Pancreas (tissue), 10 donors: ENCODE data around the gene RGS3. TPM values are rescaled to one million over a fixed set of nuclear protein-coding genes. Genes with fewer than 3 reads are reported as not detected.
A peak's percentile ranks its signal among the peaks of the same experiment; 100 is the strongest.

Experiments used
- ATAC-seq, 4 donors: fragments of 200-7000 bp; cut with Tn5 transposase; one replicate each; pipeline versions ENCODE4 v1.8.0 to v1.9.1; 2020; ENCODE audit warnings: mild to moderate bottlenecking in 4 of 4, moderate library complexity in 4 of 4
- DNase-seq, 6 donors: peaks; one replicate each; pipeline ENCODE4 v3.0.0-alpha.2; 2020
- FAIRE-seq: peaks from 2 replicates; lab custom pipeline; 2012; peaks lifted over from hg19 to GRCh38; lab: Jason Lieb, UNC
- H3K27ac ChIP-seq, 4 donors: fragments of 200-600 bp; sonication (generic); 1 replicate in 3 of 4; 2 replicates in 1 of 4; pipeline versions ENCODE4 v1.5.0 to v1.8.0; 2020
- H3K27me3 ChIP-seq, 4 donors: fragments of 200-600 bp; one replicate each; pipeline ENCODE4 v1.8.0; 2021
- H3K36me3 ChIP-seq, 3 donors: fragments of 200-600 bp; sonication (generic) in 1 of 3; one replicate each; pipeline versions ENCODE4 v1.5.0 to v1.8.0; 2020 to 2021
- H3K4me1 ChIP-seq, 3 donors: fragments of 200-600 bp; one replicate each; pipeline ENCODE4 v1.8.0; 2021
- H3K4me3 ChIP-seq, 4 donors: fragments of 200-600 bp; sonication (generic) in 2 of 4; one replicate each; pipeline versions ENCODE4 v1.5.0 to v1.8.0; 2020 to 2021
- H3K9me3 ChIP-seq, 4 donors: fragments of 200-600 bp; one replicate each; pipeline ENCODE4 v1.8.0; 2021
- CTCF ChIP-seq, 4 donors: fragments of 200-600 bp; sonication (generic) in 3 of 4; IDR thresholded peaks; one replicate each; pipeline versions ENCODE4 v1.5.0 to v1.8.0; 2021; ENCODE audit warnings: antibody characterized with exemption in 4 of 4
- WGBS, 2 donors: extraction: QIAGEN DNeasy Blood & Tissue Kit; methylation state at CpG; one replicate each; pipeline ENCODE4 v1.1.7; 2013; 5-methylcytosine and 5-hydroxymethylcytosine counted together
- intact Hi-C, 3 donors: fragments of 100-400 bp; cut with DNase I; formaldehyde crosslinking; loops; one replicate each; pipeline versions ENCODE4 v1.11.1 to v1.14.2; 2022
- polyA plus RNA-seq, 2 donors: library from polyadenylated mRNA; stranded (reverse); fragments of 200-250 nt; gene quantifications; one replicate each; pipeline ENCODE4 v1.2.3, GENCODE V29; 2013
- total RNA-seq, 6 donors: library from RNA; stranded (reverse); fragmentation: NEBNext Ultra II Directional in 4 of 6; extraction: Animal tissue kit (Norgen Biotek cat#: 25700) in 4 of 6; gene quantifications; one replicate each; pipeline versions ENCODE4 v1.2.1 to v1.2.4, GENCODE V29; 2021 to 2023
- donor health status: healthy with polysubstance abuse.
- donor health status: DM: no; HTN: no; CAD: no; lungs with moderate emphysema.
- donor health status: DM: no; HTN: no; CAD: no.
- donor health status: control.
- donor health status: control.
- donor health status: Bipolar disorder and iron deficiency.
- donor health status: DM: yes; HTN: yes; CAD: no.
- donor health status: DM: no; HTN: no; CAD: no.
- donor health status: DM: no; HTN: no; CAD: no.
- donor health status: DM: yes; HTN: yes; CAD: no.

The RGS3 gene
- total and polyA plus RNA-seq, 8 donors: 18.3 to 55.3 (median 32.6) TPM

GRCh38 chr9:113572076-113572861 lies 108.7 kb downstream of the RGS3 start:
- Histone ChIP-seq H3K9me3 (no peaks in the 10 kb centered on the region), H3K36me3 (no peaks in the 10 kb centered on the region), H3K4me3 (no peak overlapping the region), H3K27me3 (no peaks in the 10 kb centered on the region), H3K27ac (no peak overlapping the region), H3K4me1 (peaks cover 0 to 11% (median 6%) of the 10 kb centered on the region in 3 donors)
- intact Hi-C loops: no loop called here
- no peak for TF ChIP-seq CTCF (IDR thresholded peaks at IDR 0.05)
- WGBS, 2 donors: 74 to 85% methylated on average over 8 of the region's 8 CpGs
- ATAC-seq (no peak), FAIRE-seq (no peak), DNase-seq (peak in 4 of 6 donors; percentile 8 to 30 (median 14))

- H3K27me3 ChIP-seq: no peaks in the 10 kb centered on the region
- no peak overlapping the region for H3K4me3 ChIP-seq
- TF ChIP-seq CTCF (IDR thresholded peaks at IDR 0.05): no peak
- FAIRE-seq: no peak
- intact Hi-C loops: no loop called here
- H3K9me3 ChIP-seq: no peaks in the 10 kb centered on the region
- H3K4me1 ChIP-seq: peaks cover 0 to 11% (median 6%) of the 10 kb centered on the region in 3 donors
- no peak for ATAC-seq
- WGBS, 2 donors: 90 to 92% methylated on average over 11 of the region's 11 CpGs
- H3K36me3 ChIP-seq: no peaks in the 10 kb centered on the region
- no peak overlapping the region for H3K27ac ChIP-seq
- peak in 4 of 6 donors; percentile 7 to 41 (median 21) for DNase-seq
Measured at GRCh38 chr9:113573046-113573958, 109.8 kb downstream of the RGS3 start.

GRCh38 chr9:113573959-113574352 lies 110.4 kb downstream of the RGS3 start:
- intact Hi-C loops: no loop called here
- no peak for ATAC-seq
- WGBS, 2 donors: 63 to 65% methylated on average over 2 of the region's 2 CpGs
- no peaks in the 10 kb centered on the region for H3K36me3 ChIP-seq
- H3K27ac ChIP-seq: no peak overlapping the region
- H3K4me3 ChIP-seq: no peak overlapping the region
- H3K4me1 ChIP-seq: peaks cover 0 to 17% (median 6%) of the 10 kb centered on the region in 3 donors
- no peak for TF ChIP-seq CTCF (IDR thresholded peaks at IDR 0.05)
- H3K9me3 ChIP-seq: no peaks in the 10 kb centered on the region
- DNase-seq: peak in 1 of 6 donors; percentile 7
- no peaks in the 10 kb centered on the region for H3K27me3 ChIP-seq
- FAIRE-seq: no peak

- Histone ChIP-seq H3K27me3 (no peaks in the 10 kb centered on the region), H3K36me3 (no peaks in the 10 kb centered on the region), H3K27ac (peak overlapping the region in 1 of 4 donors; percentile 28), H3K9me3 (no peaks in the 10 kb centered on the region), H3K4me1 (peaks cover 6 to 24% (median 10%) of the 10 kb centered on the region in 3 donors), H3K4me3 (no peak overlapping the region)
- TF ChIP-seq CTCF (IDR thresholded peaks at IDR 0.05): no peak
- ATAC-seq: peak in 3 of 4 donors; percentile 4 to 10 (median 6)
- FAIRE-seq: no peak
- peak in 3 of 6 donors; percentile 9 to 47 (median 35) for DNase-seq
- intact Hi-C loops: no loop called here
- 77 to 80% methylated on average over 14 of the region's 14 CpGs for WGBS, 2 donors
Measured at GRCh38 chr9:113574441-113575262, 111.1 kb downstream of the RGS3 start.
